Parathyroid adenoma (tissue), 2 donors: ENCODE measurements around the gene NFYB.

Experiments used
- H2AFZ ChIP-seq: fragments of 300-600 bp; sonication (generic); one replicate; pipeline ENCODE4 v1.7.0; 2017; ENCODE audit warnings: antibody characterized with exemption, mild to moderate bottlenecking
- H3K27ac ChIP-seq: fragments of 300-600 bp; sonication (generic); one replicate; pipeline ENCODE4 v1.7.0; 2017
- H3K27me3 ChIP-seq: fragments of 300-600 bp; sonication (generic); one replicate; pipeline ENCODE4 v1.7.0; 2017; ENCODE audit warnings: low read length; ENCODE audit not compliant: control insufficient read depth, insufficient read depth
- H3K36me3 ChIP-seq: fragments of 300-600 bp; sonication (generic); one replicate; pipeline ENCODE4 v1.7.0; 2017; ENCODE audit warnings: low read length; ENCODE audit not compliant: control insufficient read depth, insufficient read depth
- H3K4me1 ChIP-seq: fragments of 300-600 bp; sonication (generic); one replicate; pipeline ENCODE4 v1.7.0; 2017; ENCODE audit warnings: control low read depth
- H3K4me2 ChIP-seq: fragments of 300-600 bp; sonication (generic); one replicate; pipeline ENCODE4 v1.7.0; 2017; ENCODE audit warnings: low read length
- H3K4me3 ChIP-seq: fragments of 300-600 bp; sonication (generic); one replicate; pipeline ENCODE4 v1.7.0; 2017; ENCODE audit warnings: low read depth, low read length
- H3K79me2 ChIP-seq: fragments of 300-600 bp; sonication (generic); one replicate; pipeline ENCODE4 v1.7.0; 2017; ENCODE audit warnings: control low read depth
- H3K9ac ChIP-seq: fragments of 300-600 bp; sonication (generic); one replicate; pipeline ENCODE4 v1.7.0; 2017; ENCODE audit warnings: mild to moderate bottlenecking
- H3K9me3 ChIP-seq: fragments of 300-600 bp; sonication (generic); one replicate; pipeline ENCODE4 v1.7.0; 2017; ENCODE audit warnings: low read length; ENCODE audit not compliant: control insufficient read depth
- TF ChIP-seq, protein P1 (sequence below): fragments of 300-600 bp; sonication (generic); IDR thresholded peaks from one replicate; pipeline ENCODE4 v1.7.0; 2017; ENCODE audit warnings: antibody characterized with exemption, mild to moderate bottlenecking
- donor health status: primary hyperparathyroidism.

The NFYB gene

DNA sequence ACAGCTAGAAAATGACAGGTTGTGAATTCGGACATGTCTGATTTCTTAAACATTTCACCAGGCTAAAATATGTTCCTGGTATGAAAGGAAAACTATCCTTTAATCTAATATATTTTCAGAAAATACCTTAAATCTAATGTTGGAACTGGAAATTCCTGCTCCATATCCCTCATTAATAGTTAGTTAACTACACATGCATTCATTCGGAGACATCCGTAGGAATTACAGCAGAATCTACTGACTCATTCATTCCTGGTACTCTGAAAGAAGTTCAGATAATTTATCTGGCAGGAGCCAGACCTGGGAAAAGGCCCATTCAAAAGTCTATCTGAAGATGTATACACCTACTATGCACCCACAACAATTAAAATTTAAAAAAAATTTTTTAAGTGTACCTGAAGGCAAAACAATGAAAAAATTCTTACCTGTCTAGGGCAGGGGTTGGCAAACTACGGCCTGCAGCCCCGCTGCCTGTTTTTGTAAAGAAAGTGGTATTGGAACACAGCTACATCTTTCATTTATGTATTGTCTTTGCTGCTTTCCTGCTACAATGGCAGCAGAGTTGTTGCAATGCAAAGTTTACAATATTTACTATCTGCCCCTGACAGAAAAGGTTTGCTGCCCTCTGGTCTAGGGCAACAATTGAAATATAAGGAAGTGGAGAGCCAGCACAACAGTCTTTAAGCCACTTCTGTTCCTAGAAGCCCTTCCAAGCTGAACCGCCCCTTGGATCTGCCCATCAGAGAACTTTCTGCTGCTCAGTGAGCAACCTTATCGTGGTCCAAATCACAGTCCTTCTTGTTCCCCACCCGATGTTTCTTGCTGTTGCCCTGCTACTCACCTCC is 17.9 kb upstream of the NFYB start:
- Histone ChIP-seq H2AFZ (no peak overlapping the region), H3K79me2 (no peaks in the 10 kb centered on the region), H3K36me3 (no peaks in the 10 kb centered on the region), H3K4me3 (no peak overlapping the region), H3K27me3 (no peaks in the 10 kb centered on the region), H3K9me3 (no peaks in the 10 kb centered on the region), H3K27ac (no peak overlapping the region), H3K9ac (no peak overlapping the region), H3K4me1 (peaks cover 4% of the 10 kb centered on the region), H3K4me2 (no peak overlapping the region)
- TF ChIP-seq, protein P1, sequence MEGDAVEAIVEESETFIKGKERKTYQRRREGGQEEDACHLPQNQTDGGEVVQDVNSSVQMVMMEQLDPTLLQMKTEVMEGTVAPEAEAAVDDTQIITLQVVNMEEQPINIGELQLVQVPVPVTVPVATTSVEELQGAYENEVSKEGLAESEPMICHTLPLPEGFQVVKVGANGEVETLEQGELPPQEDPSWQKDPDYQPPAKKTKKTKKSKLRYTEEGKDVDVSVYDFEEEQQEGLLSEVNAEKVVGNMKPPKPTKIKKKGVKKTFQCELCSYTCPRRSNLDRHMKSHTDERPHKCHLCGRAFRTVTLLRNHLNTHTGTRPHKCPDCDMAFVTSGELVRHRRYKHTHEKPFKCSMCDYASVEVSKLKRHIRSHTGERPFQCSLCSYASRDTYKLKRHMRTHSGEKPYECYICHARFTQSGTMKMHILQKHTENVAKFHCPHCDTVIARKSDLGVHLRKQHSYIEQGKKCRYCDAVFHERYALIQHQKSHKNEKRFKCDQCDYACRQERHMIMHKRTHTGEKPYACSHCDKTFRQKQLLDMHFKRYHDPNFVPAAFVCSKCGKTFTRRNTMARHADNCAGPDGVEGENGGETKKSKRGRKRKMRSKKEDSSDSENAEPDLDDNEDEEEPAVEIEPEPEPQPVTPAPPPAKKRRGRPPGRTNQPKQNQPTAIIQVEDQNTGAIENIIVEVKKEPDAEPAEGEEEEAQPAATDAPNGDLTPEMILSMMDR: no peak

DNA sequence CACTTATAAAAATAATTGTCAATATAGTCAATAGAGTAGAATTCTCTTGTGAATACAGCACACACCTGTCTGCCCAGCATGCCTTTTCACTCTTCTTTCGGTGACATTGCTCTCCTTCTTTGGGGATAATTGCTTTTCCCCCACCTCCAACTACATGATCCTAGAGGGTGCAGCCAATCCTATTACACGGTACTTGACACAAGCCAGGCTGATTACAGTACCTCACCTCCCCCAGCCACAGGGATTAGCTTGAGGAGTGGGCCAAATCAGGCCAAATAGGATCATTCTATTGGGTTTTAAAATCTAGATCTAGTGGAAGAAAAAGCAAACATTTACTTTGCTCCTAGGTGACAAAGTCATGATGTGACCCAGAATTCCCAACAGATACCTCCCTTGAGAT is 16.8 kb upstream of the NFYB start:
- H3K27me3 ChIP-seq: no peaks in the 10 kb centered on the region
- H3K79me2 ChIP-seq: no peaks in the 10 kb centered on the region
- H3K4me1 ChIP-seq: peaks cover 4% of the 10 kb centered on the region
- H3K4me2 ChIP-seq: no peak overlapping the region
- H3K36me3 ChIP-seq: no peaks in the 10 kb centered on the region
- peak overlapping the region; percentile 33 for H2AFZ ChIP-seq
- no peaks in the 10 kb centered on the region for H3K9me3 ChIP-seq
- H3K27ac ChIP-seq: no peak overlapping the region
- H3K9ac ChIP-seq: no peak overlapping the region
- H3K4me3 ChIP-seq: no peak overlapping the region
- TF ChIP-seq, protein P1: no peak

DNA sequence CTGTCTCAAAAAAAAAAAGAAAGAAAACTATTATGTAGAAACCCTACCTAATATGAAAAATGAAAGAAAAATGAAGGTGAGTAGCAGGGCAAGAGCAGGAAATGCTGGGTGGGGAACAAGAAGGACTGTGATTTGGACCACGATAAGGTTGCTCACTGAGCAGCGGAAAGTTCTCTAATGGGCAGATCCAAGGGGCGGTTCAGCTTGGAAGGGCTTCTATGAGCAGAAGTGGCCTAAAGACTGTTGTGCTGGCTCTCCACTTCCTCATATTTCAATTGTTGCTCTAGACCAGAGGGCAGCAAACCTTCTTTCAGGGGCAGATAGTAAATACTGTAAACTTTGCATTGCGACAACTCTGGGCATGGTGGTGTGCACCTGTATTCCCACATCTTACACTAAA is 16.3 kb upstream of the NFYB start:
- peaks cover 4% of the 10 kb centered on the region for H3K4me1 ChIP-seq
- H3K27me3 ChIP-seq: no peaks in the 10 kb centered on the region
- H3K9me3 ChIP-seq: no peaks in the 10 kb centered on the region
- H3K9ac ChIP-seq: no peak overlapping the region
- H2AFZ ChIP-seq: peak overlapping the region; percentile 33
- no peak overlapping the region for H3K4me3 ChIP-seq
- H3K27ac ChIP-seq: no peak overlapping the region
- H3K4me2 ChIP-seq: no peak overlapping the region
- TF ChIP-seq, protein P1: no peak
- no peaks in the 10 kb centered on the region for H3K79me2 ChIP-seq
- no peaks in the 10 kb centered on the region for H3K36me3 ChIP-seq

GRCh38 chr12:104152685-104153241 is 14.8 kb upstream of the NFYB start:
- TF ChIP-seq, protein P1: no peak
- H3K27ac ChIP-seq: no peak overlapping the region
- peak overlapping the region; percentile 1 for H2AFZ ChIP-seq
- no peaks in the 10 kb centered on the region for H3K79me2 ChIP-seq
- no peak overlapping the region for H3K4me3 ChIP-seq
- H3K36me3 ChIP-seq: no peaks in the 10 kb centered on the region
- no peak overlapping the region for H3K9ac ChIP-seq
- no peaks in the 10 kb centered on the region for H3K27me3 ChIP-seq
- no peak overlapping the region for H3K4me2 ChIP-seq
- no peaks in the 10 kb centered on the region for H3K9me3 ChIP-seq
- peaks cover 4% of the 10 kb centered on the region for H3K4me1 ChIP-seq
